ENCODE results near the gene LIPA.

GRCh38 chr10:89251409-89252224, at the start of gene LIPA:
- TF ChIP-seq CTCF (IDR thresholded peaks at IDR 0.05): peak in 1 of 7 experiments; percentile 5
- TF ChIP-seq POLR2A (IDR thresholded peaks at IDR 0.05): peak; percentile 38 to 75 (median 65)

Measured in body of pancreas (tissue), 4 donors.